ENCODE measurements around the gene PLA2G3. TPM values are rescaled to one million over a fixed set of nuclear protein-coding genes. Genes with fewer than 3 reads are reported as not detected.

The PLA2G3 gene
- total RNA-seq, 2 experiments from 2014 or later = not detected

GRCh38 chr22:31160328-31160978, 20.1 kb upstream of the PLA2G3 start:
- intact Hi-C loops (cut with DNase I, micrococcal nuclease) = loop anchor here in 1 of 2 experiments (2.0 to 5.0 kb wide), 4 partner anchors 52 to 592 kb away; partner anchors contain the start of genes DEPDC5, LIMK2, MORC2 and PATZ1
- Histone ChIP-seq H3K27ac (ENCODE audit: low read depth in 1 of 2, low read length in 2 of 2) (peak overlapping the region; percentile 69 to 94), H3K4me1 (ENCODE audit: insufficient read depth, low read length) (peaks cover 23% of the 10 kb centered on the region), H3K36me3 (ENCODE audit: insufficient read depth, low read length) (peaks cover 3% of the 10 kb centered on the region), H3K9me3 (ENCODE audit: control insufficient read depth in 1 of 2, insufficient read depth in 1 of 2, low read length in 2 of 2) (no peaks in the 10 kb centered on the region), H3K4me3 (ENCODE audit: low read length) (peak overlapping the region; percentile 96), H3K27me3 (ENCODE audit: control insufficient read depth in 1 of 2, insufficient read depth in 2 of 2, low read length in 2 of 2) (no peaks in the 10 kb centered on the region)
- TF ChIP-seq CTCF (IDR thresholded peaks at IDR 0.05) = no peak
- ChIA-PET CTCF (interaction anchor here (1.1 to 2.4 kb wide), 4 partner anchors 51 to 112 kb away, joined by 4 to 8 read pairs (median 5); partner anchors contain the start of genes LIMK2 and SELENOM), POLR2A (interaction anchor here (0.6 to 2.3 kb wide), 10 partner anchors 10 to 736 kb away, joined by 3 to 19 read pairs (median 4); partner anchors contain the start of genes LIMK2, MORC2, SELENOM and SLC35E4)
- DNase-seq (peak in 8 of 14 experiments; percentile 0 to 45 (median 7)), ATAC-seq (ENCODE audit: poor library complexity) (peak; percentile 46)
- no peaks in the 10 kb centered on the region for H3K9me3 Mint-ChIP-seq
- peaks cover 34% of the 10 kb centered on the region for H3K36me3 Mint-ChIP-seq (ENCODE audit: low read depth)
- H3K27ac Mint-ChIP-seq = peak overlapping the region; percentile 89
- no peaks in the 10 kb centered on the region for H3K27me3 Mint-ChIP-seq
- peaks cover 48% of the 10 kb centered on the region for H3K4me1 Mint-ChIP-seq (ENCODE audit: low read depth)
- peak overlapping the region; percentile 100 for H3K4me3 Mint-ChIP-seq

GRCh38 chr22:31155422-31155821, 15.1 kb upstream of the PLA2G3 start:
- Mint-ChIP-seq H3K9me3 (no peaks in the 10 kb centered on the region), H3K4me1 (ENCODE audit: low read depth) (peaks cover 15% of the 10 kb centered on the region), H3K4me3 (peak overlapping the region; percentile 23), H3K27me3 (no peaks in the 10 kb centered on the region), H3K27ac (no peak overlapping the region), H3K36me3 (ENCODE audit: low read depth) (peaks cover 4% of the 10 kb centered on the region)
- intact Hi-C loops (cut with DNase I, micrococcal nuclease) = loop anchor here in 1 of 2 experiments (5.0 to 10.0 kb wide), 2 partner anchors 73 to 211 kb away; partner anchors contain the start of gene SMTN
- TF ChIP-seq CTCF (IDR thresholded peaks at IDR 0.05) = no peak
- CTCF ChIA-PET = no interaction called here
- Histone ChIP-seq H3K4me1 (ENCODE audit: insufficient read depth, low read length) (peaks cover 7% of the 10 kb centered on the region), H3K36me3 (ENCODE audit: insufficient read depth, low read length) (no peaks in the 10 kb centered on the region), H3K9me3 (ENCODE audit: control insufficient read depth in 1 of 2, insufficient read depth in 1 of 2, low read length in 2 of 2) (no peaks in the 10 kb centered on the region), H3K27ac (ENCODE audit: low read depth in 1 of 2, low read length in 2 of 2) (no peak overlapping the region), H3K4me3 (ENCODE audit: low read length) (no peak overlapping the region), H3K27me3 (ENCODE audit: control insufficient read depth in 1 of 2, insufficient read depth in 2 of 2, low read length in 2 of 2) (peaks cover 0 to 4% of the 10 kb centered on the region in 2 experiments)
- ATAC-seq (ENCODE audit: poor library complexity) = no peak
- DNase-seq = no peak
- POLR2A ChIA-PET = no interaction called here

GRCh38 chr22:31154975-31155374, 14.7 kb upstream of the PLA2G3 start:
- POLR2A ChIA-PET = no interaction called here
- no peaks in the 10 kb centered on the region for H3K36me3 ChIP-seq (ENCODE audit: insufficient read depth, low read length)
- DNase-seq = no peak
- H3K9me3 Mint-ChIP-seq = no peaks in the 10 kb centered on the region
- no peak overlapping the region for H3K4me3 ChIP-seq (ENCODE audit: low read length)
- peaks cover 0 to 4% of the 10 kb centered on the region in 2 experiments for H3K27me3 ChIP-seq (ENCODE audit: control insufficient read depth in 1 of 2, insufficient read depth in 2 of 2, low read length in 2 of 2)
- no peak overlapping the region for H3K4me3 Mint-ChIP-seq
- intact Hi-C loops (cut with DNase I, micrococcal nuclease) = loop anchor here in 1 of 2 experiments (5.0 to 10.0 kb wide), 2 partner anchors 73 to 210 kb away; partner anchors contain the start of gene SMTN
- peaks cover 5% of the 10 kb centered on the region for H3K4me1 ChIP-seq (ENCODE audit: insufficient read depth, low read length)
- no peak for TF ChIP-seq CTCF (IDR thresholded peaks at IDR 0.05)
- CTCF ChIA-PET = no interaction called here
- H3K9me3 ChIP-seq (ENCODE audit: control insufficient read depth in 1 of 2, insufficient read depth in 1 of 2, low read length in 2 of 2) = no peaks in the 10 kb centered on the region
- no peaks in the 10 kb centered on the region for H3K27me3 Mint-ChIP-seq
- H3K4me1 Mint-ChIP-seq (ENCODE audit: low read depth) = peaks cover 13% of the 10 kb centered on the region
- ATAC-seq (ENCODE audit: poor library complexity) = no peak
- no peak overlapping the region for H3K27ac ChIP-seq (ENCODE audit: low read depth in 1 of 2, low read length in 2 of 2)
- no peak overlapping the region for H3K27ac Mint-ChIP-seq
- H3K36me3 Mint-ChIP-seq (ENCODE audit: low read depth) = peaks cover 2% of the 10 kb centered on the region
